BJ (cell line): ENCODE data around the gene TUT7. TPM values are rescaled to one million over a fixed set of nuclear protein-coding genes. Genes with fewer than 3 reads are reported as not detected.

ENCODE experiments used
- CTCF ChIA-PET: fragments of 350-600 bp; formaldehyde crosslinking; extraction: SDS; loops from one replicate; lab custom pipeline; 2021; ENCODE audit warnings: antibody characterized with exemption, inconsistent platforms; lab: Yijun Ruan, JAX
- POLR2A ChIA-PET: fragments of 300-600 bp; sonication (Branson Sonifier 250); formaldehyde crosslinking; extraction: SDS; loops from one replicate; lab custom pipeline; 2021; ENCODE audit warnings: antibody characterized with exemption; lab: Charles Lee
- DNase-seq: peaks from one replicate; pipeline ENCODE4 v3.0.0-alpha.2; 2011; ENCODE audit warnings: low read depth
- H3K27me3 ChIP-seq: 2 replicates; pipeline ENCODE4 v1.6.0; 2011; ENCODE audit warnings: low read length; ENCODE audit not compliant: control insufficient read depth, insufficient read depth
- H3K36me3 ChIP-seq: 2 replicates; pipeline ENCODE4 v1.5.1; 2011; ENCODE audit warnings: low read length; ENCODE audit not compliant: control insufficient read depth, insufficient read depth
- H3K4me3 ChIP-seq: 2 replicates; pipeline ENCODE4 v1.5.1; 2011; ENCODE audit warnings: low read depth, mild to moderate bottlenecking, control low read depth, low read length
- polyA plus RNA-seq: library from polyadenylated mRNA; depleted of rRNA; stranded (reverse); fragments of >200 nt; gene quantifications from 2 replicates; pipeline ENCODE4 v1.2.3, GENCODE V29; 2011
- TF ChIP-seq, protein P1 (sequence below): IDR thresholded peaks from 2 replicates; pipeline ENCODE4 v1.5.1; 2011; ENCODE audit warnings: low read depth, mild to moderate bottlenecking, control low read depth, inconsistent platforms, low read length, moderate library complexity; ENCODE audit not compliant: insufficient read depth

TUT7 gene
- polyA plus RNA-seq, 1 experiment: 11.5 TPM

DNA sequence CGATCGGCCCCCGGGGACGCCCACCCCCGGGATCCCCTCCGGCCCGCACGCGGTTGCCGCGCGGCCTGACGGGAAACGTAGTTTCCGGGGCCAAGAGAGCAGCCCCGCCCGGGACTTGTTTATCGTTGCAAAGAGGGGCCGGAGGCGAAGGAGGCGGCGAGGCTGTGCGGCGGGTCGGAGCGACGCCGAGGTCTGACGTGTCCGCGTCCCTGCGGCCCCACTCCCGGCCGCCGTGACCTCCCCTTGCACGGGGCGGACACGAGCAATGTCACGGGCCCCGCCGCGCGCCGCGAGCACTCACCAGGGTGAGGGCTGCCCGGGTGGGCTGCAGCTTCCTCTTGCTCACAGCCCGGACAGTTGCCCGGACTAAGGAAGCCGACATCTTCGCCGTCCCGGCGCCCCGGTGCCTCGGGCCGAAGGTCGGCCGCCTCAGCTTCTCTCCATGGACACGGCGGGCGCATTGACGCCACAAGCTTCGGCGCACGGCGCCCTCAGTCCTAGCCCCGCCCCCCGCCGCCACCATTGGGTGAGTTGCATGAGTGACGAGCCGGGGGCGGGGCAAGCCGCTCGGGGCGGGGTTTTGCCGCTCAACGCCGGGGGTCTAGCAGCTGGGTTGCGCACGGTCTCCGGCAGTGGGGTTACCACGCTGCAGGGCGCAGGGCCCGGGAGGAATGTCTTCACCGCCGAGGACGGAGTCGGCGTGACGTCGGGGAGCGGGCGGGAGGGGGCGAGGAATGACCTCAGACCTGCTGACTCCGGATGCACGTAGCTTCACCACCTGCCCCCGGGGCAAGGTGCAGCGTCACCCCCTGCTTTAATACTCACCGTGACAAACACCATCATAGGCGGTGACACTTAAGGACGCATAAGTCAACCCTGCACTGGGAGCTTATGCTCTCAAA, 71.9 kb downstream of the TUT7 start, which contains the start of gene ISCA1:
ISCA1 (minus strand) TSS at position 462 of the 902 bp plus-strand sequence; CDS start at position 382, 80 bp downstream.
- Histone ChIP-seq H3K36me3 (0 out of 2 replicates have a peak, but pooled peaks cover 3% of the 10 kb centered on the region), H3K4me3 (peak within 1 kb of the TSS; percentile 74), H3K27me3 (no peaks in the 10 kb centered on the region)
- peak; percentile 40 for DNase-seq
- CTCF ChIA-PET: interaction anchor here (0.6 to 0.8 kb wide), 2 partner anchors 80 to 1020 kb away, joined by 3 read pairs; no protein-coding TSS in a partner anchor
- TF ChIP-seq, protein P1, sequence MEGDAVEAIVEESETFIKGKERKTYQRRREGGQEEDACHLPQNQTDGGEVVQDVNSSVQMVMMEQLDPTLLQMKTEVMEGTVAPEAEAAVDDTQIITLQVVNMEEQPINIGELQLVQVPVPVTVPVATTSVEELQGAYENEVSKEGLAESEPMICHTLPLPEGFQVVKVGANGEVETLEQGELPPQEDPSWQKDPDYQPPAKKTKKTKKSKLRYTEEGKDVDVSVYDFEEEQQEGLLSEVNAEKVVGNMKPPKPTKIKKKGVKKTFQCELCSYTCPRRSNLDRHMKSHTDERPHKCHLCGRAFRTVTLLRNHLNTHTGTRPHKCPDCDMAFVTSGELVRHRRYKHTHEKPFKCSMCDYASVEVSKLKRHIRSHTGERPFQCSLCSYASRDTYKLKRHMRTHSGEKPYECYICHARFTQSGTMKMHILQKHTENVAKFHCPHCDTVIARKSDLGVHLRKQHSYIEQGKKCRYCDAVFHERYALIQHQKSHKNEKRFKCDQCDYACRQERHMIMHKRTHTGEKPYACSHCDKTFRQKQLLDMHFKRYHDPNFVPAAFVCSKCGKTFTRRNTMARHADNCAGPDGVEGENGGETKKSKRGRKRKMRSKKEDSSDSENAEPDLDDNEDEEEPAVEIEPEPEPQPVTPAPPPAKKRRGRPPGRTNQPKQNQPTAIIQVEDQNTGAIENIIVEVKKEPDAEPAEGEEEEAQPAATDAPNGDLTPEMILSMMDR: no peak
- POLR2A ChIA-PET: interaction anchor here (0.5 to 0.6 kb wide), 2 partner anchors 24 to 34 kb away, joined by 3 read pairs; no protein-coding TSS in a partner anchor

DNA sequence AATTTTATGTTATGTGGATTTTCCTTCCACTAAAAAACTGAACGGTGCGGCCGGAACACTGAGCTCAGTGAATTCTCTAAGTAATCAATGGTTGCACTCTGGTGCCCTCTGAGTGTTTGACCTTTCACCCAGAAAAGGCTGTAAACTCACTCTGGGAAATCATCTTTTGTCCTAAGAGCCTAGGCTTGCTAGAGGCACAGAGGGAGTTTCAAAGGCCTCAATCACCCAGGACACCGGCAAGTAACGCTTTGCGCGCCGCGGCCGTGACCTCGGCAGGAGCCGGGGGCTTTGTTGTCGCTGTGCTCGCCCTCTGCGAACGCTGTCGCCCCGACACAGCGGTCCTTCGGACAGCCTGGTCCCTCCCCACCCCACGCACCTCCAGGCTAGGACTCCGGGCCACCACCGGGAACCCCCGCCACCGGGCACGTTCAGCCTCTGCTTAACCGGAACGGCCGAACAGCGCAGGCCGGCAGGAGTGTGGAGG, 72.6 kb downstream of the TUT7 start:
- Histone ChIP-seq H3K4me3 (peak overlapping the region; percentile 74), H3K27me3 (no peaks in the 10 kb centered on the region), H3K36me3 (0 out of 2 replicates have a peak, but pooled peaks cover 3% of the 10 kb centered on the region)
- ChIA-PET CTCF (no interaction called here), POLR2A (no interaction called here)
- TF ChIP-seq, protein P1: no peak
- no peak for DNase-seq

DNA sequence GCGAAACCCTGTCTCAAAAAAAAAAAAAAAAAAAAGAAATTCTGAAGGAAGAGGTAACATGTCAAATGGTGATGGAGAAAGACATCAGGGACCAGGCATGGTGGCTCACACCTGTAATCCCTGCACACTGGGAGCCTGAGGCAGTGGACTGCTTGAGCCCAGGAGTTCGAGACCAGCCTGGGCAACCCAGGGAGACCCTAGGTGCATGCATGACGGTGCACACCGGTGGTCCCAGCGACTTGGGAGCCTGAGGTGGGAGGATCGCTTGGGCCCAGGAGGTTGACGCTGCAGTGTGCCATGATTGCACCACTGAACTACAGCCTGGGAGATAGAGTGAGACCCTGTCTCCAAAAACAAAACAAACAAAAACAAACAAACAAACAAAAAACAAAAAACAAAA, 73.6 kb downstream of the TUT7 start:
- H3K36me3 ChIP-seq: 0 out of 2 replicates have a peak, but pooled peaks cover 3% of the 10 kb centered on the region
- no peak for DNase-seq
- TF ChIP-seq, protein P1: no peak
- ChIA-PET CTCF (interaction anchor here (1.3 kb wide), 1 partner anchor 78 kb away, joined by 3 read pairs; no protein-coding TSS in a partner anchor), POLR2A (no interaction called here)
- H3K27me3 ChIP-seq: no peaks in the 10 kb centered on the region
- H3K4me3 ChIP-seq: no peak overlapping the region

DNA sequence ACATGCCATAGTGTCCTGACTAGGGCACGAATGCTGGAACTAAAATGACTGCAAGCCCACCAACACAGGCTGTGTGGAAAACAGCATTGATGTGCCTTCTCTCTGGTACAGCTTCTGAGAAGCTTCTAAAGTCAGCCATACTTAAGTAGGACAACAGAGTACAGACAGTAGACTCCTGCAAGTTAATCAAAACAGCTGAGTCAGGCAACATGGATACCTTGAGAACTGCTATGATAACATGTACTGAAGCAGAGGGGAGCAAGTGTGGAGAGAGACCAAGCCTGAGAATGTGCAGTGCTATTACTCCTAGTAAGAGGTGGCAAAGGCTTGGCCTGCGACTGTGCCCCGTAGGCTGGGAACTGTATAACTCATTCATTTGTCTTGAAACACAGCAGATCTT, 74.4 kb downstream of the TUT7 start:
- no peak overlapping the region for H3K4me3 ChIP-seq
- no peaks in the 10 kb centered on the region for H3K27me3 ChIP-seq
- POLR2A ChIA-PET: no interaction called here
- TF ChIP-seq, protein P1: no peak
- CTCF ChIA-PET: interaction anchor here (0.7 to 1.3 kb wide), 2 partner anchors 9 to 78 kb away, joined by 3 read pairs; no protein-coding TSS in a partner anchor
- H3K36me3 ChIP-seq: 0 out of 2 replicates have a peak, but pooled peaks cover 3% of the 10 kb centered on the region
- DNase-seq: no peak

DNA sequence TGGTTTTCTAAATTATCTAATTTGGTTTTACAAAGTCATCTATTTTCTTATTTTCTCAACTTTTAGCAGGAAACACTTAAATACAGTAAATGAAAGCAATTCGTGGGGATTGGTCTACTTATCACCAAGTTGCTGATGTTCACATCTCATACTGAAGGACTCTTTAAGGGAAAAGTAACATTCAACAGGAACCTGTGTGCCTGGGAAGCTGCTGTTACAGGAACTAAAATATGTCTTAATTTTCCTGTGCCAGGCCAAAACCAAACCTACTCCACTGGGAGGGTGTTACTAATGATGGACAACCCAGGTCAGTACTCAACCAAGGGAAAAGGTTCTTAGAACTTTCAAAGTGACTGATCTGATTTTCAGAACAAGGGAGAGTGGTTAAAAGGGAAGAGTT, 77.1 kb downstream of the TUT7 start:
- TF ChIP-seq, protein P1: no peak
- Histone ChIP-seq H3K4me3 (no peak overlapping the region), H3K36me3 (peaks cover 7% of the 10 kb centered on the region; the same call in 1 of the 2 replicates), H3K27me3 (no peaks in the 10 kb centered on the region)
- ChIA-PET CTCF (interaction anchor here (0.7 to 3.6 kb wide), 3 partner anchors 10 to 75 kb away, joined by 4 to 18 read pairs (median 13); no protein-coding TSS in a partner anchor), POLR2A (no interaction called here)
- DNase-seq: no peak
